ENCODE data around the gene FSTL4.

Gene FSTL4

DNA sequence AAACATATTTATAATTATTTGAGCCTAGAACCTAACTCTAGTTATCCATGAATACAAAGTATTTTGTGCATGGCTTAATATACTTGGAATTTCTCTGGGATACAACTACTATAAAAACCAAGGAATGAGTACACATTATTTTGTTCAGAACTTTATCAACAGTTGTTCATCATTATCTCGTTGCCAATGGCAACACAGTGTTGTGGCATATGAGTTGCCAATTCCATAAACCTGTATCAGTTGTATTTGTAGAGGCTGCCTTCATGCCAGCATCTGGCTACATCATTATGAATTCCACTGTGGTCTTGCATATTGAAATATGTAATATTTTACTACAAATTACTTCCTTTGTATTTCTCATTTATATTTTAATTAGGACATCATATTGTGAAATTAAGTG lies 250.4 kb downstream of the FSTL4 start:
- no peak for DNase-seq

DNA sequence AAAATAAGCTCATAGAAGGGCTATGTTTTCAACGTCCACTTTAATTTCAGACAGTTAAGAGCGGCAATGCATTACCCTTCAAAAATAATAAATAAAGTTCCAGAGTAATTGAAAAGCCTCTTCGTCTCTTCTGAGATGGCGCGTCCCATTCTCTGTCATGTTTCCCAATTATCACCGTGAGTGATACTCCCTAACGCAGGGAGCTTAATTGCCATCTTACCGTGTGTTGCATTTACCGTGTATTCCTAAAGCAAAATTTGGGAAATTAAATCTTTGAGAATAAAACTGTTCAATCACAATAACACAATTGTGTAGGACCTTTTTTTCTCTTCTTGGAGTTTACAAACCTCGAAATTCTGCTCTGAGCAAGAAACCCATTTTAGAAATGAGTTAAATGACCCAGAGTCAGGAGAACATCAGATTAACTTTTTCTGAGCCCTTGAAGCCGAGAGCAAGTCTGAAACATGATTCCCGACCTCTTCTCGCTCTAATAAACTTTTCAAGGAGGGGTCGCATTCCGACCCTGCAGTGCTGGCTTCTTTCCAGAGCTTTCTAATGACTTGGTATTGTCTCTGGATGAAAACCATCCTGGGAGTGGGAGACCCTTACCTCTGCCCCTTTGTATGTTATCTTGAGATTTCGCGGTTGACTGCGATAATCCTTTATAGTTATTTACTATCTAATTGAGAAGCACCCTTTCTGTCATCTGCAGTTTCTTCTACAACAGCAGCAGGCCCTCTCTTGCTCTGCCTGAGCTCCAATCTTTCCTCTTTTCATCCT lies 251.5 kb downstream of the FSTL4 start:
- DNase-seq: peak; percentile 84

DNA sequence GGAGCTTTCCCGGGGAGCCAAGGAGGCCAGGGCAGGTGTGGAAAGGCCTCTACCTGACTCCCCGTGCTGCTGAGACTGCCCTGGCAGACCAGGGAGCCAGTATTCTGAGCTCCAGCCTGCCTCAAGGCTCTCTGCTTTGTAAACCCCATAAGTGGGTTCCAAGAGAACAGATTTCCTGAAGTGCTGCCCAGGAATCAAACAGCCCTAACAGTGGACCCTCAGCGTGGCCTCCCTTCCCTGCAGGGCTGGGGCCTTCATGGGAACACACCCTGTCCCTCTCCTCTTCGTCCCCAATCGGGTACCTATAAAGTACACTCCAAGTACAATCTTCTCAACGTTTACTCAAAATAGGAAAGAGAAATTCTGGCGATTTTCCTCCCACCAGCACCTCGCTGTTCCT lies 252.5 kb downstream of the FSTL4 start:
- no peak for DNase-seq

DNA sequence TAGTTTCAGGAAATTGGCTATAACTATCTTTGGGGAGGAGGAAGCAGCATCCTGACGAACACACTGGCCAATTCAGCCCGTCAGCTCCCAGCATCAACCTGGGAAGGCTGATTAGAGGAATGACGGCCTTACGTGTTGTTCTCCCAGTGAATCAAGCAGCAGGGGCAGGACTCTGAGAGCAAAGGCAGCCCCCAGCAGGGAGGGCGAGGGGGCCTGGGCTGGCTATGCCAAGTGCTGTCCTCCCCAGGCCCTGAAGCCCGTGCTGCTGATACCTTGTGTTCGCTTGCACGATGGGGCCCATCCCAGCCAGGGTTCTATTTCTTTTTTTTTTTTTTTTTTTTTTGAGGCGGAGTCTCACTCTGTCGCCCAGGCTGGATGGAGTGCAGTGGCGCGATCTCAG lies 254.1 kb downstream of the FSTL4 start:
- DNase-seq: no peak

DNA sequence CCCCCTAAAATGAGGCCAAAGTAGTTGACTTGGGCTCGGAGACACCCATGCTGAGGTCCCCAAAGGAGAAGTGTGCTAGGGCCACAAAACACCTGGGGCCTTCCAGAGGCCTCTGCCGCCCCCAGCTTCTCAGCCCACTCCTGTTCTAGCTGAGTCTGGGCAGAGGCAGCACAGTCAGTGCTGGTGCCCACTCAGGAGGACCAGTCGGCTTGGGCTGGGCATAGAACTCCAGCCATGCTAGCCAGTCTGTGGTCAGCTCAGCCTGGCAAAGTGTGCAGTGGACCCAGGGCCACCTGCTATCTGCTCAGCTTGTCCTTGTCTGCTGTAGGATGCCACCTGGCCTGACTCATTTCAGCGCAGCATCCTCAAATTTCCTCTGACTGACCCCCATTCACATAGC lies 254.6 kb downstream of the FSTL4 start:
- no peak for DNase-seq

DNA sequence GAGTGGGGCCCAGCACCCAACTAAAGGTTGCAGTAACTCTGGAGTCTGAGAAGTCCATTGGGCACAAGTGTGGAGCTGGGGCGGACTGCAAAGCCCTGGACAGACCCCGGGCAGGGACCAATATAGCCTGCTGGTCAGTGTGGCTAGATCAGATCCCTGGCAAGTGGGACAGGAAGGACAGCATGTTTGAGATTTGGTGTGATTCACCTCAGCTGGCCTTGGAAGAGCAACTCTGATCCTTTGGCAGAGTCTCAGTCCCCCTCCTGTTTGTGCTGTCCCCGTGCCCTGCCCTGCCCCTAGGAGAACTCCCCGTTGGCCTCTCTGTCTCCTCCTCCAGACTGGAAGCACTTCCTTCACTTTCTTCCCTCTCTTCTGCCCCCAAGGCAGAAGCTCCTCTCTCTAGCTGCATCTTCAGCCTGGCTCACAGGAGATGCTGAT lies 255.3 kb downstream of the FSTL4 start:
- no peak for DNase-seq

DNA sequence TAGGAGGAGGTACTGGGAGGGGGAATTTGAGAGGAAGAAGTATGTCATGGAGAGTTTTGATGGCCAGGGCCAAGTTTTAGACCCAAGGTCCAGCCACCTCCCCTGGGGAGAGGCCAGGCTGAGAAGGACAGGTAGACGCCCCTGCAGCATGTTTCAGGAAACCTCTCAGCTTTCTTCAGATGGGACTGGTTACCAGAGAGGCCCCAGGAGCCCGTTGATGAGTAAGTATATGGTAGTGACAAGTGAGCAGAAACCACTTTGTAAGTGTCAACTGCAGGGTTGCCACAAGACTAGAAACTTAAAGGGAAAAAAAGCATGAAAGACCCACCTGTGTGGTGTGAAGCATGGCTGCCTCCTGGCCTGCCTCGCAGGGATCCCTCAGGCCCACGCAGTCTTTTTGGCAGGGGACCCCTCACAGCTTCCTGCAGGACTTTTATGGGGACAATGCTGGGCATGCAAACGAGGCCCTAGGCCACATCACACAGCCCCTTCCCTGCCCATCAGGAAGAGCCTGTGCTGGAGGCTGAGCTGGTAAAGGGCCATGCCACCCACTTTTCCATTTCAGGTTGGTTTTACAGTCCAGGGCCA lies 255.9 kb downstream of the FSTL4 start:
- DNase-seq: no peak

DNA sequence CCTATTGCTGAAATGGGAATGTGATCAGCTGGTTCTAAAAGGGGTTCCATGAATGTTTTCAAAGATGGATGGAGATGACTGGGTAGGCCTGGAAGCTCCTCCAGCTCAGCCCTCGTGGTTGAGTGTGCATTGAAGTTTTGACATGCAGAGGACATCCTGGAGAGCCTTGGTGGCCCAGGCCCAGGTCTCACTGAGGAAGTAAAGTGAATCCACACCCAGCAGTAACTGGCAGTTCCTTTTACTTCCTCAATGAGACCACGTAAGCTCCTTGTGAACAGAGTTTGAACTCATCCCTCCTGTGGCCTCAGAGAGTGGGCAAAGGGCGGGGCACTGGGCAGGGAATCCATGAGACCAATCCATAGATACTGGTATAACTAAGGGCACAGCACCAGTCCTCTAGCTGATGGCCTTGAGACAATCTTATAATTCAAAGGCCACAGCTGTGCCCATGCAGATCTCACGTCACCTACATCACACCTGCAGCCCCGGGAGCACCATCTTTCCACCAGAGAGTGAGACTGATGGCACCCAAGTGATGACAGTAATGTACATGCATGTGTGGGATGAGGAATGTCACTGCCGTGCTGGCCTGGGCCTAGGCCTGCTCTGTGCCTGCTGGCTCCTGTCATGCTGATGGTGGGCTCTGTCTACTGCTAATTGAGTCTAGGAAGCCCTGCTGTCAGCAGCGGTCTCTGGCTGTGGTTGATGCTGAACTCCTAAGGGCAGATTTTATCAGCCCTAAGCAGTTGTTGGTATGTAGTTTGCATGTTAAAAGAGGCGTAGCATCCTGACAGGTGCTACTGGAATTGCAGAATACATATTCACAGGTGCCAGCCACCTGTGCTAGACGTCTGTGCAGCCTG lies 257.8 kb downstream of the FSTL4 start:
- DNase-seq: no peak

DNA sequence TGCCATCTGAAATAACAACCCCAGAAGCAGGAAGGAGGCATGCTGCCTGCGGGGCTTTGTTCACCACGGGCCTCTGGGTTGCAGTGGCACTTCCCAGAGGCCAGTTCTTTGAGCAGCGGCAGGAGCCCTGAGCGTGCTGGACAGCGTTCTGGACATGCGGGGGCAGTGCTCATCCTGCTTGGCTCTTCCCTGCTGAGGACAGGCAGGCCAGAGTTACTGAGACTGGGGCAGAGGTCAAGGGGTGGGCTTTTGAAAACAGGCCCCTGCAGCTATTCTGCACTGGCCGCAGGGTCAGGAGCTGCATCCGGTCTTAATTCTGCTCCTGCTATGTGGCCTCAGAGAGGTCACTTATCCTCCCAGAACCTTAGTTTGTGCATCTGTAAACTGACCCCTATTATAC lies 258.6 kb downstream of the FSTL4 start:
- peak; percentile 43 for DNase-seq

DNA sequence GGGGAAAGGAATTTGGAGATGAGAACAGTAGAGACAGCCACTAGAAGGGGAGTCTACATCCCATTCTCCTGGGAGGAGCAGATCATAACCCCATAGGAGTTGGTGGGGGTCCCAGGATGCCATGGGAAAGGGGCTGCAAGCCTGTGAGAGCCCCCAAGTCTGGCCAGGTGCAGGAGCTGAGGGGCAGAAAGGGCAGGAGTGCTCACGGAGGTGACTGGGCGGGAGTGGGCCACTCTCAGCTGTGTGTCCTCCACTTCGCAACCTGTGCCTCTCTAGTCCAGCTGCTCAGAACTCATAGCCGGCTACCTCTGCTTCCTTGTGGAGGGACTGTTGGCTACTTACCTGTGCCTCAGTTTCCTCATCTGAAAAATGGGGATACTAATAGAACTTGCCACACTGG lies 263.9 kb downstream of the FSTL4 start:
- DNase-seq: no peak

DNA sequence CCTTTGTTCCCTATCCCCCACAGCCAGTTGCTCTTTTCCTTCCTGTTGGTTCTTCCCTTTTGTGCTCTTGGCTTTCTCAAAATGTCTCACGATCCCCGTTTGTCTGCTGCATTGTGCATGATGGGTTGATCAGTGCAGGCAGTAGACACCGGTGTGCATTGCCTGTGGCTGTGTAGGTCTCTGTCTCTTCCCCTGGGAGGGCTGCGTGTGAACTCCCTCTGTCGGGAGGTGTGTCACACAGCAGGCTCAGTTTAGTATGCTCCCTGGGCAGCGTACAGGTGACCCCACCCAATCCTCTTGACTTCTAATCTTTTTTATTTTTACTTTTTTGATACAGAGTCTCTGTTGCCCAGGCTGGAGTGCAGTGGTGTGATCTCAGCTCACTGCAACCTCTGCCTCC lies 265.3 kb downstream of the FSTL4 start:
- DNase-seq: no peak

DNA sequence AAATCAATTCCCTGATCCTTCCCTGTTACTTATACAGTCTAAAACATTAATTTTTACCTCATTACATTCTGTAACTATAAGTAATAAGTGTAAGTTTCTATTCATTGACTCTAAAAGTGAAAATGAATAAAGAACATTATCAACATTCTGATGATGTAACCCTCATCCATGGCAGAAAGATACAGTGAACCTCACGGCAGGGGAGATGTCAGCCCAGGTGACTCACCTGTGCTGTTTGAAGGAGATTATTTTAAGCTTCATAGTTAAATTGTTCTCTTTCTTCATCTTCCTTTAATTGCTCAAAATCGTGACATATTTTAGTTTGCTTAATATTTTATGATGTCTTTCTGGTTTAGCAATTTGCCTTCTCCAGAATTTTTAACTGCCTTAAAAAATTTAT lies 268.1 kb downstream of the FSTL4 start:
- no peak for DNase-seq

DNA sequence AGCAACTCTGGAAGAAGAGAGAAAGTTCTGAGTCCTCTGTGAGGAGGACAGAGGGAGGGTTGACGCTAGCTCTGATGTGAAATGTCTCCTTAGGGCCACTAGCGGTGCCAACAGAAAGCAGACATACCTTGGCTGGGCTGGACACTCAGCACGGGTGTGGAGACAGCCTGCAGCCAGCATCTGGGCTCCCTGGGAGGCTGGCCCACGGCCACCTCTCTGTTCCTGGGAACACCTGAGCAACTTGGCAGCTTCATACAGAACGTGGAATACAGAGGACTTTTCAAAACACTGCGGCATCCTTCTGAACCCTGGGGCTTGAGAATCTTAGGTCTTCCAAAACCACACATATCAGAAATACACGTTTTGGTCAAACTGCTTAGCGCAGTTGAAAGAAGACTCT lies 269.1 kb downstream of the FSTL4 start:
- DNase-seq: no peak

DNA sequence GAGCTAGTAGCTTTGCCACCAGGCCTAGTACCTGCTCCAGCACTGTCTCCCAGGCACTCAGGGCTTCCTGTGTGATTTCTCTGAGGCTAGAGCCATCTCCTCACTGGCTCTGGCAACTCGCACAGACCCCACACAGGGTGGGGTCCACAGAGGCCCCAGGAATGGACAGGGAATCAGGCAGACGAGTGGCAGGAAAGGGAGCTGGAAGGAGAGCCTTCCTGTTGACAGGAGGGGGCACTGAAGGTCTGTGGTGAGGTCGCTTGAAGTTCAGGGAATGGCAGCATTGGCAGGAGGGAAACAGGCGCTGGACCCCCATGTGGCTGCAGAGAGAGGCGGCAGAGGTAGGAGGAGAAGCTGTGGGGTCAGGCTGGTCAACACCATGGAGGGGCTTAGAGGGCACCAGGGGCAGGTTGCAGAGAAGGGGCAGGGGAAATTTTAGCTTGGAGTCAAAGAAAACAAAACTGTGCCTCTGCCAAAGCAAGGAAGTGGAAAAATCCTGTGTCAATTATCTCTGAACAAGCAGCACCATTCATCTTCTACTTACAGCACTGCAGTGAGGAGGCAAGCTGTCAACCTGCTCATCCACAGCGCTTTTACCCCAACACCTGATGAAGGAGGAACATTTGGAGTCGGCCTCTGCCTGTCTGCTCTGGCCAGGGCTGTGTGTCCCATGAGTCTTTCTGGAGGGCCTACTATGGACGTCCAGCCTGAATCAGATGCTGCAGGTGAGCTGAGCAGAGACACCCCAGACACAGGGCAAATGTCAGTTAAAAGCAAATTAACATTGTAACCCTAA lies 270.2 kb downstream of the FSTL4 start:
- no peak for DNase-seq

DNA sequence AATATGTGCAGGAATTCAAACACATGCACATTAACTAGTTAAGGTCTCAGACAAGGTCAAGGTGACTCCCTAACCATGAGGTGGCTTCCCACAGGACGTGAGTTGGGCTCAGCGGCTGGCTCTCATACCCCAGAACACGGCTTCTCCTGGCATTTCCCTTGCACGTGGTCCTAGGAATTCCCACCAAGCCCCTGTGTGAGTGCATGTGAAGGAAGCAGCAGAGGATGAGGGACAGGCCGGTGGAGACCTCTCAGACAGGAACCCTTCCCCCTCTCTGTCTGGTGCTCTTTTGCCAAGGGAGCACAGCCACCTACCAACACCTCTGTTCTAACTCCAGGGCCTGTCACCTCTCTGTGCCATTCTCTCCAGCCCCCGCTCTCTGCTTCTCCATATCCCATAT lies 271.0 kb downstream of the FSTL4 start:
- no peak for DNase-seq

DNA sequence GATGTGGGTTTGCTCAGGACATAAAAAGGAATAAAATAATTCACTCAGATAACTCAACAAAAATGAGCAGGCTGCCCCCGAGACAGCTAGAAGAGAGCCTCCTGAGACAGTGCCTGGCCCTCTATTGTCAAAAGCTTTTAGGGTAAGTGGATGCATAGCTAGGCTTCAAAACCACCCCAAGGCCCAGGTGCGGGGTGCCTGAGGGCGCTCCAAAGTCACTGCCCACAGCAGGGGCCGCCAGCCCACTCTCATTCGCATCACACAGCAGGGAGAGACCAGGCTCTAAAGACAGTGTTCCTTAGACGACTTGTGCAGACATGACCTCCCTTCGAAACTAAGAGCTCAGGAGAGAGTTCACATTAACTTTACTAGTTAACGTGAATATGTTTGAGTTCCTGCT lies 271.5 kb downstream of the FSTL4 start:
- DNase-seq: no peak

DNA sequence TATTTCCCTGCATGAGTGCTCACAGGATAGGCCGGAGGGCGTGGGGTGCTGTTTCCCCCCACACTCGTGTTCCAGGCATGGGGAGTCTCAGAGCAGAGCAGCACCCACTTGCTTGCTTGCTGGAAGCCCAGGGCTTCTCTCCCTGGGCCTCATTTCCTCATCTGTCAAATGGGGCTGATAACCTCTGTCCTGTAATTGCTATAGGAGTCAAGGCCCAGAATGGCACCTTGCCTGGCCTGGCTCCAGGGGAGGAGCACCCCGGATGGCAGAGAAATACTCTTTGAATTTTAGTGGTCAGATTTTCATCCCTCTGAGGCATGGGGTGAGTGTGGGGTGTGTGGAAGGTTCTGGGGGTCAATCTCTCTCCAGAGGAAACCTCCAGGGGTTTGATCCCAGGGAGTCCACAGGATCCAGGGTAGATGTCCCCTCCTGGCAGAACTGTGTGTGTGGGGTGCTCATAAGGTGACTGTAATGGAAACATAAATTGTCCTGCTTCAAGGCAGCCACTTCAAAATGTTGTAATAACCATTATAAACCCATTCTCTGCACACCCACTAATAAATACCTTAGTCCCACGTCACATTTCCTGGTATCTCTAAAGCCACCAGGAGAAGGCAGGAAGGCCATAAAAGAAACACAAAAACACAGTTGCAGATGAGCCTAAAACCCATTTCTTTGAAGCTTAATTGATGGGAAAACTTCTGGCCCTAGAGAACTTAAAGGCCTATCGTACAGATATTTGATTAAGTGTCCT lies 272.2 kb downstream of the FSTL4 start:
- no peak for DNase-seq

DNA sequence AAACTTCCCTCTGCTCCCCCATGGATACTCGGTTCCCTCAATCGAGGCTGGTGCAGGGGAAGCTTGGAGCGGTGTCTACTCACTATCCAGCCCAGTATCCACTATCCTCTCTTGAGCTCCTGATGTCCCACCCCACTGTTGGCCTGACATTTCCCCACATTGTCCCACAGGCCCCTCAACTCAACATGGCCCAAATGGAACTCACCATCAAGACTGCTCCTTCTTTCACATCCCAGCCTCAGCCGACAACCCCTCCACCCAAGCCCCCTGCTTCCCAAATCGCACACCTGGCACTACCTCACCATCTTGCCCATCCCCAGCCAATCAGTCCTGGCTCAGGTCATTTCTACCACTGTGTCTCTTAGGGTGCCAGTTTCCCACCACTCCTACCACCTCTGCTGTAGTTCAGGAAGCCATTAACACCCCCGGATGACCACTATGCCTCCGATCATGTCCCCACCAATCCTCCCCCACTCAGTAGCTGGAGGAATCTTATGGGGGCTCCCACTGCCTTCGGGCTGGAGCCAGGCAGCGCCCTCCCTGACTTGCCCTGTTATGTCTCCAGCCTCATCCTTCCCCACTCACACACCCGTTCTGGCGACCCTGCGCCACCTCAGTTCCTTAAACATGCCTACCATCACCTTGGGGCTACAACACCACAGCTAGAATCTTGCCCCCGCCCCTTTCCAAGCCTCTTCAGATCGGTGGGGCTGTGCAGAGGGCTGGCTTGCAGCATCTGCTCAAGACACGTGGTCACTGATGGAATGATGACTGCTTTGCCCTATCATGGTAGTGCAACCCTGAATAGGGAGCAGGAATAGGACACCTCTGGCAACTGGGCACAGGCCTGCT lies 273.6 kb downstream of the FSTL4 start:
- DNase-seq: no peak

DNA sequence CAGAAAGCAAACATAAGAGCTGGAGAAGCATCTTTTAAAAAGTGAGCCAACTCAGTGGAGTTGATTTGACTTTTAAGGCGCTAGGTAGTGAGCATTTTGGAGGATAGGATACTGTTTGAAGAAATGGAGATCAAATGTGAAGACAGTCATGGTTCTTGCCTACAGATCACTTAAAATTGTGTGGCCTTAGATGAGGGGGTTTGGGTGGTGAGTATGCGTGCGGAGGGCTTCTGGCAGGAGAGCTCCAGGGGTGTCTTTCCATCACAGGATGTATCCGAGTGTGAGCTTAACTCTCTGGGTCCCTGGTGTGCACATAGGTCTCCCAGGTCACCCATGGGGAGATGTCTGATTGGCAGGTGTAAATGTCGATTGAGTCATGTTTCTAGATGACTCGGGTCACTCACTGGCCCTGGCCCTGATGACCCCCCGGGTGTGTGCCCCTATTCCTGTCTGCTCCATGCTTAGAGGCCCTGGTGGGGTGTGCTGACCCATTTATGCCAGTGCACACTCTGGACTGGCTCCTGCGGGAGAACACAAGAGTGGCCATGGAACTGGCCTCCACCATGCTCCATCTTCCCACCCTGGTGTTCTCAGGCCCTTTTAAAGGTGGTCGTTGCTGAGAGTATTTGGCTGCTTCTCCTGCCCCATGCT lies 274.4 kb downstream of the FSTL4 start:
- no peak for DNase-seq

DNA sequence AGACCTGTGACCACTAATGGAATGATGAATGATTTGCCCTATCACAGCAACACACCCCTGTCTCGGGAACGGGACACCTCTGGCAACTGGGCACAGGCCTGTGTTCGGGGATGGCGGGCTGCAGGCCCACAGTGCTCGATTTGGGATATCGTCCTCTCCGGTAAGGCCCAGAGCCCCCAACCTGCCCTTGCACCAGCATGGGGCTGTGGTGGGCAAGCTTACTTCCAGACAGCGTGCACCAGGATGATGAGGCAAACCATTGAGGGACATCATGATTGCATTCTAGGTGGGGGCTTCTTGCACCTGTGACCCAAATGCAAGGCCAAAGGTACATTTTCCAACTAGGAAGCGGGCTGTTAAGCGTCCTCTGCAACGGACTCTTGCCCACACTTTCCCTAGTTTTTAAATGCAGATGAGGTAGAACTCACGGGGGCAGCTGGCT lies 275.4 kb downstream of the FSTL4 start:
- DNase-seq: no peak

Measured in eye (tissue), 1 donor.